ENCODE measurements around the gene UTF1. TPM values are rescaled to one million over a fixed set of nuclear protein-coding genes. Genes with fewer than 3 reads are reported as not detected.

UTF1 gene
- total RNA-seq, 1 donor from 2014 or later: 0.61 TPM

GRCh38 chr10:133270204-133270603, 40.2 kb downstream of the UTF1 start:
- peaks cover 7% of the 10 kb centered on the region for H3K27me3 Mint-ChIP-seq (ENCODE audit: unreplicated experiment)
- no peaks in the 10 kb centered on the region for H3K4me1 Mint-ChIP-seq (ENCODE audit: low read depth, unreplicated experiment)
- TF ChIP-seq, protein P1, sequence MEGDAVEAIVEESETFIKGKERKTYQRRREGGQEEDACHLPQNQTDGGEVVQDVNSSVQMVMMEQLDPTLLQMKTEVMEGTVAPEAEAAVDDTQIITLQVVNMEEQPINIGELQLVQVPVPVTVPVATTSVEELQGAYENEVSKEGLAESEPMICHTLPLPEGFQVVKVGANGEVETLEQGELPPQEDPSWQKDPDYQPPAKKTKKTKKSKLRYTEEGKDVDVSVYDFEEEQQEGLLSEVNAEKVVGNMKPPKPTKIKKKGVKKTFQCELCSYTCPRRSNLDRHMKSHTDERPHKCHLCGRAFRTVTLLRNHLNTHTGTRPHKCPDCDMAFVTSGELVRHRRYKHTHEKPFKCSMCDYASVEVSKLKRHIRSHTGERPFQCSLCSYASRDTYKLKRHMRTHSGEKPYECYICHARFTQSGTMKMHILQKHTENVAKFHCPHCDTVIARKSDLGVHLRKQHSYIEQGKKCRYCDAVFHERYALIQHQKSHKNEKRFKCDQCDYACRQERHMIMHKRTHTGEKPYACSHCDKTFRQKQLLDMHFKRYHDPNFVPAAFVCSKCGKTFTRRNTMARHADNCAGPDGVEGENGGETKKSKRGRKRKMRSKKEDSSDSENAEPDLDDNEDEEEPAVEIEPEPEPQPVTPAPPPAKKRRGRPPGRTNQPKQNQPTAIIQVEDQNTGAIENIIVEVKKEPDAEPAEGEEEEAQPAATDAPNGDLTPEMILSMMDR (IDR thresholded peaks at IDR 0.05; ENCODE audit: partially characterized antibody, unreplicated experiment): no peak
- H3K4me3 Mint-ChIP-seq (ENCODE audit: unreplicated experiment): no peak overlapping the region
- no peaks in the 10 kb centered on the region for H3K9me3 Mint-ChIP-seq (ENCODE audit: unreplicated experiment)
- no peaks in the 10 kb centered on the region for H3K36me3 Mint-ChIP-seq (ENCODE audit: unreplicated experiment)
- no peak overlapping the region for H3K27ac Mint-ChIP-seq (ENCODE audit: unreplicated experiment)
- no peak for DNase-seq

GRCh38 chr10:133270773-133271297, 40.8 kb downstream of the UTF1 start:
- Mint-ChIP-seq H3K4me3 (ENCODE audit: unreplicated experiment) (no peak overlapping the region), H3K27me3 (ENCODE audit: unreplicated experiment) (peaks cover 2% of the 10 kb centered on the region), H3K4me1 (ENCODE audit: low read depth, unreplicated experiment) (no peaks in the 10 kb centered on the region), H3K27ac (ENCODE audit: unreplicated experiment) (no peak overlapping the region), H3K9me3 (ENCODE audit: unreplicated experiment) (no peaks in the 10 kb centered on the region), H3K36me3 (ENCODE audit: unreplicated experiment) (no peaks in the 10 kb centered on the region)
- TF ChIP-seq, protein P1 (IDR thresholded peaks at IDR 0.05; ENCODE audit: partially characterized antibody, unreplicated experiment): no peak
- no peak for DNase-seq

GRCh38 chr10:133271521-133272300, 41.7 kb downstream of the UTF1 start:
- H3K36me3 Mint-ChIP-seq (ENCODE audit: unreplicated experiment): no peaks in the 10 kb centered on the region
- H3K4me1 Mint-ChIP-seq (ENCODE audit: low read depth, unreplicated experiment): no peaks in the 10 kb centered on the region
- H3K9me3 Mint-ChIP-seq (ENCODE audit: unreplicated experiment): no peaks in the 10 kb centered on the region
- H3K27ac Mint-ChIP-seq (ENCODE audit: unreplicated experiment): no peak overlapping the region
- TF ChIP-seq, protein P1 (IDR thresholded peaks at IDR 0.05; ENCODE audit: partially characterized antibody, unreplicated experiment): no peak
- no peak for DNase-seq
- no peak overlapping the region for H3K4me3 Mint-ChIP-seq (ENCODE audit: unreplicated experiment)
- H3K27me3 Mint-ChIP-seq (ENCODE audit: unreplicated experiment): no peaks in the 10 kb centered on the region

- no peaks in the 10 kb centered on the region for H3K36me3 Mint-ChIP-seq (ENCODE audit: unreplicated experiment)
- no peaks in the 10 kb centered on the region for H3K27me3 Mint-ChIP-seq (ENCODE audit: unreplicated experiment)
- TF ChIP-seq, protein P1 (IDR thresholded peaks at IDR 0.05; ENCODE audit: partially characterized antibody, unreplicated experiment): no peak
- H3K27ac Mint-ChIP-seq (ENCODE audit: unreplicated experiment): no peak overlapping the region
- H3K4me1 Mint-ChIP-seq (ENCODE audit: low read depth, unreplicated experiment): no peaks in the 10 kb centered on the region
- H3K9me3 Mint-ChIP-seq (ENCODE audit: unreplicated experiment): no peaks in the 10 kb centered on the region
- no peak overlapping the region for H3K4me3 Mint-ChIP-seq (ENCODE audit: unreplicated experiment)
- no peak for DNase-seq
Observed at GRCh38 chr10:133272301-133272963, 42.4 kb downstream of the UTF1 start.

- H3K27ac Mint-ChIP-seq (ENCODE audit: unreplicated experiment): no peak overlapping the region
Observed at GRCh38 chr10:133272964-133273420, 43.0 kb downstream of the UTF1 start.

More at GRCh38 chr10:133272964-133273420, 43.0 kb downstream of the UTF1 start:
- H3K27me3 Mint-ChIP-seq (ENCODE audit: unreplicated experiment): no peaks in the 10 kb centered on the region
- TF ChIP-seq, protein P1 (IDR thresholded peaks at IDR 0.05; ENCODE audit: partially characterized antibody, unreplicated experiment): no peak
- no peaks in the 10 kb centered on the region for H3K4me1 Mint-ChIP-seq (ENCODE audit: low read depth, unreplicated experiment)
- no peak overlapping the region for H3K4me3 Mint-ChIP-seq (ENCODE audit: unreplicated experiment)
- DNase-seq: no peak
- H3K9me3 Mint-ChIP-seq (ENCODE audit: unreplicated experiment): no peaks in the 10 kb centered on the region
- H3K36me3 Mint-ChIP-seq (ENCODE audit: unreplicated experiment): no peaks in the 10 kb centered on the region
